ENCODE results near the gene CDH4. TPM values are rescaled to one million over a fixed set of nuclear protein-coding genes. Genes with fewer than 3 reads are reported as not detected.

Gene CDH4
- polyA plus RNA-seq, 5 donors, result 3.6 to 8.1 (median 4.7) TPM

- DNase-seq, result no peak
Measured at GRCh38 chr20:61580958-61581824, 329.1 kb downstream of the CDH4 start.

- no peak for DNase-seq
Measured at GRCh38 chr20:61581825-61582188, 329.7 kb downstream of the CDH4 start.

GRCh38 chr20:61582196-61582923 is 330.3 kb downstream of the CDH4 start:
- DNase-seq, result no peak

GRCh38 chr20:61583356-61583755 is 331.3 kb downstream of the CDH4 start:
- no peak for DNase-seq

GRCh38 chr20:61584851-61585250 is 332.8 kb downstream of the CDH4 start:
- DNase-seq, result no peak

- DNase-seq, result no peak
Measured at GRCh38 chr20:61585764-61586163, 333.7 kb downstream of the CDH4 start.

GRCh38 chr20:61587036-61587435 is 335.0 kb downstream of the CDH4 start:
- no peak for DNase-seq

- no peak for DNase-seq
Measured at GRCh38 chr20:61587681-61588289, 335.7 kb downstream of the CDH4 start.

GRCh38 chr20:61588411-61589385 is 336.6 kb downstream of the CDH4 start:
- DNase-seq, result no peak

- DNase-seq, result no peak
Measured at GRCh38 chr20:61590236-61590635, 338.2 kb downstream of the CDH4 start.

GRCh38 chr20:61593516-61593915 is 341.5 kb downstream of the CDH4 start:
- DNase-seq, result no peak

- no peak for DNase-seq
Measured at GRCh38 chr20:61594198-61594597, 342.1 kb downstream of the CDH4 start.

GRCh38 chr20:61595216-61595615 is 343.2 kb downstream of the CDH4 start:
- DNase-seq, result no peak

- no peak for DNase-seq
Measured at GRCh38 chr20:61596687-61597330, 344.7 kb downstream of the CDH4 start.

GRCh38 chr20:61597996-61598395 is 345.9 kb downstream of the CDH4 start:
- DNase-seq, result no peak

GRCh38 chr20:61598586-61598985 is 346.5 kb downstream of the CDH4 start:
- DNase-seq, result no peak

GRCh38 chr20:61599061-61599531 is 347.0 kb downstream of the CDH4 start:
- no peak for DNase-seq

GRCh38 chr20:61599541-61599992 is 347.5 kb downstream of the CDH4 start:
- no peak for DNase-seq

GRCh38 chr20:61600016-61600415 is 348.0 kb downstream of the CDH4 start:
- DNase-seq, result no peak

GRCh38 chr20:61601361-61601760 is 349.3 kb downstream of the CDH4 start:
- no peak for DNase-seq

- no peak for DNase-seq
Measured at GRCh38 chr20:61601853-61602252, 349.8 kb downstream of the CDH4 start.
